Omental fat pad (tissue), 4 donors: ENCODE data around the gene AADAC. TPM values are rescaled to one million over a fixed set of nuclear protein-coding genes. Genes with fewer than 3 reads are reported as not detected.
"Not testable (repeated sequence)": the region's sequence is repeated elsewhere in the genome, so short reads cannot be mapped to it uniquely, and the experiment has no call there.

Source experiments
- ATAC-seq: fragments of 150-250 bp; one replicate; pipeline ENCODE4 v1.9.1; 2016; ENCODE audit warnings: mild to moderate bottlenecking, moderate library complexity; ENCODE audit not compliant: low FRiP score
- DNase-seq: peaks from one replicate; pipeline ENCODE4 v3.0.0-alpha.2; 2019; ENCODE audit warnings: low spot score
- CTCF ChIP-seq, 3 donors: fragments of 450-650 bp; IDR thresholded peaks; one replicate each; pipeline ENCODE4 v1.5.1; 2016 to 2017; ENCODE audit warnings: antibody characterized with exemption in 3 of 3, mild to moderate bottlenecking in 3 of 3, moderate library complexity in 2 of 3
- total RNA-seq, 4 donors: library from RNA; depleted of rRNA; stranded (reverse); fragments of >200 nt; gene quantifications; one replicate each; pipeline ENCODE4 v1.1.0, GENCODE V29; 2016

The AADAC gene
- total RNA-seq, result 10 to 100 TPM in 1 of 4 donors, 1 to 10 TPM in 2, under 1 TPM in 1; 0.95 to 22.2 (median 1.8) TPM

GRCh38 chr3:151813799-151814198 is at the start of gene AADAC:
TSS of gene AADAC (plus strand) at chr3:151814116. CDS start at chr3:151814163, 47 bp downstream.
- ATAC-seq (peak; percentile 53), DNase-seq (no peak)
- no peak for TF ChIP-seq CTCF (IDR thresholded peaks at IDR 0.05)

- ATAC-seq, DNase-seq: not testable (repeated sequence)
Observed at GRCh38 chr3:151764699-151765098, 49.2 kb upstream of the AADAC start.

- DNase-seq, result no peak
- TF ChIP-seq CTCF (IDR thresholded peaks at IDR 0.05), result no peak
- ATAC-seq, result no peak
Observed at GRCh38 chr3:151765685-151766084, 48.2 kb upstream of the AADAC start.

GRCh38 chr3:151766454-151766853 is 47.5 kb upstream of the AADAC start:
- peak; percentile 62 for ATAC-seq
- no peak for TF ChIP-seq CTCF (IDR thresholded peaks at IDR 0.05)
- DNase-seq, result no peak

GRCh38 chr3:151768393-151768930 is 45.5 kb upstream of the AADAC start:
- DNase-seq, result no peak

GRCh38 chr3:151769175-151769574 is 44.7 kb upstream of the AADAC start:
- DNase-seq, result no peak
- ATAC-seq, result no peak
- no peak for TF ChIP-seq CTCF (IDR thresholded peaks at IDR 0.05)

More at GRCh38 chr3:151768393-151768930, 45.5 kb upstream of the AADAC start:
- no peak for ATAC-seq
- TF ChIP-seq CTCF (IDR thresholded peaks at IDR 0.05), result no peak

GRCh38 chr3:151770956-151771355 is 43.0 kb upstream of the AADAC start:
- DNase-seq, result no peak
- ATAC-seq, result peak; percentile 32
- TF ChIP-seq CTCF (IDR thresholded peaks at IDR 0.05), result no peak
